Tongue (tissue), 2 donors: ENCODE data around the gene HMGXB3. TPM values are rescaled to one million over a fixed set of nuclear protein-coding genes. Genes with fewer than 3 reads are reported as not detected.
A peak's percentile ranks its signal among the peaks of the same experiment; 100 is the strongest.
"Not testable (repeated sequence)": the region's sequence is repeated elsewhere in the genome, so short reads cannot be mapped to it uniquely, and the experiment has no call there.

Source experiments
- DNase-seq: peaks from one replicate; pipeline ENCODE4 v3.0.0-alpha.2; 2015
- total RNA-seq: library from RNA; depleted of rRNA; stranded (reverse); fragments of >200 nt; gene quantifications from one replicate; pipeline ENCODE4 v1.2.3, GENCODE V29; 2014

Gene HMGXB3
- total RNA-seq, 1 donor from 2014 or later: 22.7 TPM

DNA sequence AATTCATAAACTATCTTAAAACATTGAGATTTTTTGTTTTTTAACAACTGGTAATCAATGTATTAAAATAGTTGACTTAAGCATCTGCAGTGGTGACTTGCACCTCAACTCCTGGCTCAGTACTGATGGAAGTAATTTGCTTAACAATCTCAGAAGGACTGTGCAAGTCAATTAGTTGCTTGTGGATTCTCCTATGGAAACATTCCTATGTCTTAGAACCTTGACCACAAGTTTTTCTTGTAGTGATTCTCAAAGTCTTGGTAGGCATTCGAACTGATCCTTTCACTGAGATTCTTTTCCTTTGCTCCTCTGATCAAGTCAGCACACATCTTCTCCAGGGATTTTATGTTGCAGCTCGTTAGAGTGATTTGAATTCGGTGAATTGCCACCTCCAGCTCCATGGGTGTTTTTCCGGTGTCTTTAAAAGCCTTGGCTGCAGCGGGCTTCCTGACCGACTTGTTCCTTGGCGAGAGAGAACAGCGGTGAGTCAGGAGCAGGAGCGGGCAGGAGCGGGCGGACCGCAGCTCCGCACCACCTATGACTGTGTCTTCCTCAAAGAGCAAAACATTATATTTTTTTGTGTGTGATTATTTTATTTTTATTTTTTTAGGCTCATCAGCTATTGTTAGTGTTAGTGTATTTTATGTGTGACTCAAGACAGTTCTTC lies 21.1 kb downstream of the HMGXB3 start:
- no peak for DNase-seq

GRCh38 chr5:150022158-150022531 lies 21.6 kb downstream of the HMGXB3 start:
- DNase-seq: peak; percentile 7

- no peak for DNase-seq
Measured at GRCh38 chr5:150022681-150023080, 22.1 kb downstream of the HMGXB3 start.

DNA sequence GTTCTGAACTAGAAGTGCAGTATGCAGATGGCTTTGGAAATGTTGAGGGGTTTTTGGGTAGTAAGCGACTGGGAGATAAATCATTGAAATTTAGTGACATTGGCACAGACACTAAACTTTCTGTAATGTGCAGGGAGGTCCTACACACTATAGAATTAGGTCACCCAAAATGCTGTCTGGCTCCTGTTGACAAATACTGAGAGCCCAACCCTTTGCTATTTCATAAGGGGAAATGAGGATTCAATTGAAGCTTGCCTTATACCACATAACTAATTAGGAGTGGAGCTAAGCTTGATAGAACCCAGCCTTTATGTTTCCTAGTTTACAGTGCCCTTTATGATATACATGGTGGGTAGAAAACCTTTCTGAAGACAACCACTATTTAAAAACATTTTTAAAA lies 22.6 kb downstream of the HMGXB3 start:
- DNase-seq: no peak

DNA sequence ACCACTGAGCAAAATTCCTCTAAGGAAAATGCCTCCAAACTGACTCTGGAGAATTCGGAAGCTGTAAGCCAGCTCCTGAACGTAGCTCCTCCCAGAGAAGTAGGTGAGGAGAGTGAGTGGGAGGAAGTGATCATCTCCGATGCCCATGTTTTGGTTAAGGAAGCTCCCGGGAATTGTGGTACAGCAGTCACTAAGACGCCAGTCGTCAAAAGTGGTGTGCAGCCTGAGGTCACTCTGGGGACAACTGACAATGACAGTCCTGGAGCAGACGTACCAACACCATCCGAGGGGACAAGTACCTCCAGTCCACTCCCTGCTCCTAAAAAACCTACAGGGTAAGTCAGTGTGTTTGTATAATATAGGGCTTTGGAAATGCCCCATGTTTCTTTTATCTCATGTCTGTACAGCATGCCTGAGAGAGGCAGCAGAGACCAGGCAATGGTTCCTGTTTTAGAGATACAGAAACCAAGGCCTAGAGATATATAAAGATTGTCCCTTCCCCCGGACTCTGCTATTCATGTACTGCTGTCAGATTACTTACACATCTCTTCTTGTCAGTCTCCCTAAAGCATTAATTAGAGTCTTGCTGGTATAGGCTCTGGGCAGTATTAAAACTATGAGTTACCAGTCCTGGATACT lies 23.9 kb downstream of the HMGXB3 start:
- DNase-seq: peak; percentile 2

- DNase-seq: no peak
Measured at GRCh38 chr5:150026682-150027172, 26.2 kb downstream of the HMGXB3 start.

DNA sequence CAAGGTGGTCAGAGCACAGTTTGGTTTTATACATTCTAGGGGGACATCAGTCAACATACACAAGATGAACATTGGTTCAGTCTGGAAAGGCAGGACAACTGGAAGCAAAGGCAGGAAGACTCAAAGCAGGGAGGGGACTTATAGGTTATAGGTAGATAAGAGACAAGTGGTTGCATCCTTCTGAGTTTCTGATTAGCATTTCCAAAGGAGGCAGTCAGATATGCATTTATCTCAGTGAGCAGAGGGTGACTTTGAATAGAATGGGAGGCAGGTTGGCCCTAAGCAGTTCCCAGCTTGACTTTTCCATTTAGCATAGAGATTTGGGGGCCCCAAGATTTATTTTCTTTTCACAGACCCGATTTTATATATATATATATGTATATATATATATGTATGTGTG lies 27.5 kb downstream of the HMGXB3 start:
- DNase-seq: not testable (repeated sequence)

- DNase-seq: no peak
Measured at GRCh38 chr5:150033334-150033733, 32.8 kb downstream of the HMGXB3 start.

DNA sequence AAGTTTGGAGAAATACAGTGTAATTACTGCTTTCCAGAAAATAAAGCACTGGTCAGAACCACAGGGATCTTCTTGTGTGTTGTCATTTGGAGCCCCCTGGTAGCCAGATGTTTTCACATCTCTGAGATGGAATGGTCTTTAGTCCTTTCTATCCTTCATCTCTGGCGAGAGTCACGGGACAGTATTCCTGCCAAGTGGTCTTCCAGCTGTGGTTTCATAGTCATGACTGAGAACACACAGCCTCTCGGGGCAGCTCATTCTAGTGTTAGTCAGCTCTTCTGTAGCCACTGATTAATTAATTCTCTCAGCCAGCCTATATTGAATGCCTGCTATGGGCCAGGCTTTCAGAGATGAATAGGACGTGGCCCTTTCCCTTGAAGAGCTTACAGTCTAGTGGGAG lies 34.1 kb downstream of the HMGXB3 start:
- DNase-seq: peak; percentile 24

GRCh38 chr5:150035139-150035895 lies 34.8 kb downstream of the HMGXB3 start:
- DNase-seq: no peak

DNA sequence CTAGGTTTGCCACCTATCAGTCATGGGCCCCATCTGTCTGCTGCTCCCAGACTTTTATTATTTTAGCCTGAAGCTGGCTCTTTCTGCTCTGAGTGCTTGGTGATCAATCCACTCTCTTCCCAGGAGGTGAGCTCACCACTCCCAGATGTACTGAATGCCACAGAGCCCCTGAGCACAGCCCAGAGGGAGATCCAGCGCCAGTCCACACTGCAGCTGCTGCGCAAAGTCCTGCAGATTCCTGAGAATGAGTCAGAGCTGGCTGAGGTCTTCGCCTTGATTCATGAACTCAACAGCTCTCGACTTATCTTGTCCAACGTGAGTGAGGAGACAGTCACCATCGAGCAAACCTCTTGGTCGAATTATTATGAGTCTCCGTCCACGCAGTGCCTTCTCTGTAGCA lies 36.0 kb downstream of the HMGXB3 start:
- DNase-seq: no peak

DNA sequence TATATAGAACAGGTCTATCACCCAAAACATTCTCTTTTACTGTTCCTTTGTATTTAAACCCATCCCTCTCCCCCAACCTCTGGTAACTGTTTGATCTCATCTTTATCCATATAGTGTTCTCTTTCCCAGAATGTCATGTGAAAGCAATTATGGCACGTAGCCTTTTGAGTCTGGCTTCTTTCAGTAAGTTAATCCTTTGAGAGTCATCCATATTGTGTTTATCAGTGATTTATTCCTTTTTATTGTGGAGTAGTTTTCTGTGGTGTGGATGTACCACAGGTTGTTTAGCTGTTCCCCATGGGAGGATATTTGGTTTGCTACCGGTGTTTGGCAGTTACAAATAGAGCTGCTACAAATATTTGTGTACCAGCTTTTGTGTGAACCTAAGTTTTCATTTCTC lies 38.0 kb downstream of the HMGXB3 start:
- DNase-seq: no peak

- DNase-seq: no peak
Measured at GRCh38 chr5:150042459-150042858, 41.9 kb downstream of the HMGXB3 start.

DNA sequence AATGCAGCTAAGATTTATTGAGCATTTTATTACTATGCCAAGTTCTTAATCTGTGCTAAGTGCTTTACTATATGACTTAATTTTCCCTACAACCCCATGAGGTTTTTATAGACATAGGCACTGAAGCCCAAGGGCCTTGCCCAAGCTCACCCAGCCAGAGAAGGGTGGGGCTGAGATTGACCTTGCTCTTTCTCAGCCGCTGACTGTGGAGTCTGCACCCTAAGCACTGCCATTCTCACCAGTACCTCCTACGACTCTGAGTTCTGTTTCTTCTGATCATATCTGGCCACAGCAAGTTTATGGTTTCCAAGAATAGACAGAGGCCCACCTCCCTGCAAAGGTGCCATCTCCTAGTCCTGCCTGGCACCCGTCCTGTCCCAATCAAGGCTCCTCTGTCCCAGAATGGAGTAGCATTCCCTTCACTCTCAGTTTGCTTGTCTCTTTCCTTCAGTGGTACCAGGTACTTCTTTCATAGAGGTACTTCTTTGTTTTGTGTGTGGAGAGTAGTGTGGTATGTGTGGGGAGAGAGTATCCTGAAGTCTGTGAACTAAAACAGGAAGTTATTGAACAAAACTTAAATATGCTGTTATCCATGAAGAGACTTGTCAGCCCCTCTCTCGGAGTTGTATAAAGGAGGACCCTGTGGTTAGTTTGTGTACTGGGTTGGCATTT lies 43.3 kb downstream of the HMGXB3 start:
- DNase-seq: no peak

DNA sequence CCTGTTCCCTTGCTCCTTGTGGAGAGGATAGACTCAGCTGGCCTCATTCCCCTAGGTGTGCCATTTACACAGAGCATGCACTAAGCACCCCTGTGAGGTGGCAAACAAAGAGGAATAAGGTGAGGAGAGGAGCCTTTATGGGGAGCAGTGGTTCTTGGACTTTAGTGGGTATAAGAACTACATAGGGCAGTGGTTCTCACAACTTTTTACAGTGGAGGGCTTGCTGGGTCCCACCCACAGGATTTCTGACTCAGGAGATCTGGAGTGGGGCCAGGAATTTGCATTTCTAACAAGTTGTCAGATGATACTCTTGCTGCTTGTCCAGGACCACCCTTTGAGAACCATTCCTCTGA lies 43.8 kb downstream of the HMGXB3 start:
- DNase-seq: peak; percentile 38

DNA sequence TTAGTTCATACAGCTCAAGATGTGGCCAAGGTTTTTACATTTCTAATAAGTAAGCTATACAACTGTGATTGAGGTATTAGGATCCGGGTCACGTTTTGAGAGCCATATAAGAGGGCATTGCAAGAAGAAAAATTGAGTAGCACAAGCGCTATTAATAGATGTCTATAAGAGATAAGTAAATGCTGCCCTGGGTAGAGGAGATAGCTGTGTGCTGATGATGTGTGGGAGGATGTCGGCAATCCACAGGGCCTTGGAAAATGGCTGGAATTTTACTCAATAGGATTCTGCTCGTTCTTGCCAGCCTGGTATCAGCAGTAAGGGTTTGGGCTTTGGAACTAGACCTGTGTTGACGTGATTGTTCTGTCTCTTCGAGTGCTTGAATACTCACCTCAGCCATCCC lies 44.2 kb downstream of the HMGXB3 start:
- DNase-seq: no peak

- no peak for DNase-seq
Measured at GRCh38 chr5:150045549-150045948, 45.0 kb downstream of the HMGXB3 start.

DNA sequence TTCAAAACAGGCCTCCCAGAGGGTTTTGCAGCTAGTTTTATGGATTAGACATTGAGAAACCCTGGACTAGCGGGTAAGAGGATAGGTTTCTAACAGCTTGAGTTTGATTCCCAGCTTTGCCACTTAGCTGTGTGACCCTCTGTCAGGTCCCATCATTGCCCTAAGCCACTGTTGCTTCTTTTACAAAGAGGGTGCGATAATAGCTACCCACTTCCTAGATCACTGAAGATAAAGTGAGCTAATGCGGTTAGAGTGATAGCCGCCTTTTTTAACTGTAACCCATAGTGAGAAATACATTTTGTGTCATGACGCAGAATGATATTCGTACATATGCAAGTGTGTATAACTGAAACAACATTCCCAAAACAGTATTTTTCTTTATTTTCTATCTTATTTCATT lies 45.5 kb downstream of the HMGXB3 start:
- no peak for DNase-seq

DNA sequence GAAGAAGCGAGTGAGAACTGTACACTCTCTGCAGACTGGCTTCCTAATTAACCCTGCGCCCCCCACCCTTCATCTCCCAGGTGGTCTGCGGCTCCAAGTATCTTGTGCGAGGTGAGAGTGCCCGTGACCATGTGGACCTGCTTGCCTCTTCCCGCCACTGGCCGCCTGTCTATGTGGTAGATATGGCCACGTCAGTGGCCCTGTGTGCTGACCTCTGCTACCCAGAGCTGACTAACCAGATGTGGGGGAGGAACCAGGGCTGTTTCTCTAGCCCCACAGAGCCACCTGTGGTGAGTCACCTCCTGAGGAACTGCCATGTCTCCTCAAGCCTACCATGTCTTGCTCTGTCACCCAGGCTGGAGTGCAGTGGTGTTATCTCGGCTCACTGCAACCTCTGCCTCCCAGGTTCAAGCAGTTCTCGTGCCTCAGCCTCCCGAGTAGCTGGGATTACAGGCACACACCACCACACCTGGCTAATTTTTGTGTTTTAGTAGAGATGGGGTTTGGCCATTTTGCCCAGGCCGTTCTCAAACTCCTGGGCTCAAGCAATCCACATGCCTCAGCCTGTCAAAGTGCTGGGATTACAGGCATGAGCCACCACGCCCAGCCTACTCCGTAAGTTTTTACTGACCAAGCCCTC lies 49.8 kb downstream of the HMGXB3 start:
- not testable (repeated sequence) for DNase-seq

- DNase-seq: no peak
Measured at GRCh38 chr5:150051657-150052195, 51.2 kb downstream of the HMGXB3 start.

- no peak for DNase-seq
Measured at GRCh38 chr5:150052226-150052955, 51.9 kb downstream of the HMGXB3 start.
